ENCODE results near the gene RAB39A. TPM values are rescaled to one million over a fixed set of nuclear protein-coding genes. Genes with fewer than 3 reads are reported as not detected.

RAB39A gene
- total and polyA plus RNA-seq, 9 of the 15 experiments (the other 6 are each of a cell fraction or from before 2014, with no cell fraction given): not detected

- in situ Hi-C loops (cut with MboI): loop anchor here (10.0 kb wide), 1 partner anchor 651 kb away; no protein-coding TSS in a partner anchor
- intact Hi-C loops (cut with micrococcal nuclease): loop anchor here (5.0 kb wide), 1 partner anchor 119 kb away; the partner anchor contains the start of gene ACAT1
- TF ChIP-seq, protein P1, sequence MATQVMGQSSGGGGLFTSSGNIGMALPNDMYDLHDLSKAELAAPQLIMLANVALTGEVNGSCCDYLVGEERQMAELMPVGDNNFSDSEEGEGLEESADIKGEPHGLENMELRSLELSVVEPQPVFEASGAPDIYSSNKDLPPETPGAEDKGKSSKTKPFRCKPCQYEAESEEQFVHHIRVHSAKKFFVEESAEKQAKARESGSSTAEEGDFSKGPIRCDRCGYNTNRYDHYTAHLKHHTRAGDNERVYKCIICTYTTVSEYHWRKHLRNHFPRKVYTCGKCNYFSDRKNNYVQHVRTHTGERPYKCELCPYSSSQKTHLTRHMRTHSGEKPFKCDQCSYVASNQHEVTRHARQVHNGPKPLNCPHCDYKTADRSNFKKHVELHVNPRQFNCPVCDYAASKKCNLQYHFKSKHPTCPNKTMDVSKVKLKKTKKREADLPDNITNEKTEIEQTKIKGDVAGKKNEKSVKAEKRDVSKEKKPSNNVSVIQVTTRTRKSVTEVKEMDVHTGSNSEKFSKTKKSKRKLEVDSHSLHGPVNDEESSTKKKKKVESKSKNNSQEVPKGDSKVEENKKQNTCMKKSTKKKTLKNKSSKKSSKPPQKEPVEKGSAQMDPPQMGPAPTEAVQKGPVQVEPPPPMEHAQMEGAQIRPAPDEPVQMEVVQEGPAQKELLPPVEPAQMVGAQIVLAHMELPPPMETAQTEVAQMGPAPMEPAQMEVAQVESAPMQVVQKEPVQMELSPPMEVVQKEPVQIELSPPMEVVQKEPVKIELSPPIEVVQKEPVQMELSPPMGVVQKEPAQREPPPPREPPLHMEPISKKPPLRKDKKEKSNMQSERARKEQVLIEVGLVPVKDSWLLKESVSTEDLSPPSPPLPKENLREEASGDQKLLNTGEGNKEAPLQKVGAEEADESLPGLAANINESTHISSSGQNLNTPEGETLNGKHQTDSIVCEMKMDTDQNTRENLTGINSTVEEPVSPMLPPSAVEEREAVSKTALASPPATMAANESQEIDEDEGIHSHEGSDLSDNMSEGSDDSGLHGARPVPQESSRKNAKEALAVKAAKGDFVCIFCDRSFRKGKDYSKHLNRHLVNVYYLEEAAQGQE (IDR thresholded peaks at IDR 0.05; ENCODE audit: borderline replicate concordance): peak; percentile 82
- TF ChIP-seq, protein P1 (CRISPR knock-in tag; IDR thresholded peaks at IDR 0.05; ENCODE audit: low read depth): no peak
- TF ChIP-seq, protein P2, sequence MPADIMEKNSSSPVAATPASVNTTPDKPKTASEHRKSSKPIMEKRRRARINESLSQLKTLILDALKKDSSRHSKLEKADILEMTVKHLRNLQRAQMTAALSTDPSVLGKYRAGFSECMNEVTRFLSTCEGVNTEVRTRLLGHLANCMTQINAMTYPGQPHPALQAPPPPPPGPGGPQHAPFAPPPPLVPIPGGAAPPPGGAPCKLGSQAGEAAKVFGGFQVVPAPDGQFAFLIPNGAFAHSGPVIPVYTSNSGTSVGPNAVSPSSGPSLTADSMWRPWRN (IDR thresholded peaks at IDR 0.05; ENCODE audit: low read depth): no peak
- TF ChIP-seq, protein P3, sequence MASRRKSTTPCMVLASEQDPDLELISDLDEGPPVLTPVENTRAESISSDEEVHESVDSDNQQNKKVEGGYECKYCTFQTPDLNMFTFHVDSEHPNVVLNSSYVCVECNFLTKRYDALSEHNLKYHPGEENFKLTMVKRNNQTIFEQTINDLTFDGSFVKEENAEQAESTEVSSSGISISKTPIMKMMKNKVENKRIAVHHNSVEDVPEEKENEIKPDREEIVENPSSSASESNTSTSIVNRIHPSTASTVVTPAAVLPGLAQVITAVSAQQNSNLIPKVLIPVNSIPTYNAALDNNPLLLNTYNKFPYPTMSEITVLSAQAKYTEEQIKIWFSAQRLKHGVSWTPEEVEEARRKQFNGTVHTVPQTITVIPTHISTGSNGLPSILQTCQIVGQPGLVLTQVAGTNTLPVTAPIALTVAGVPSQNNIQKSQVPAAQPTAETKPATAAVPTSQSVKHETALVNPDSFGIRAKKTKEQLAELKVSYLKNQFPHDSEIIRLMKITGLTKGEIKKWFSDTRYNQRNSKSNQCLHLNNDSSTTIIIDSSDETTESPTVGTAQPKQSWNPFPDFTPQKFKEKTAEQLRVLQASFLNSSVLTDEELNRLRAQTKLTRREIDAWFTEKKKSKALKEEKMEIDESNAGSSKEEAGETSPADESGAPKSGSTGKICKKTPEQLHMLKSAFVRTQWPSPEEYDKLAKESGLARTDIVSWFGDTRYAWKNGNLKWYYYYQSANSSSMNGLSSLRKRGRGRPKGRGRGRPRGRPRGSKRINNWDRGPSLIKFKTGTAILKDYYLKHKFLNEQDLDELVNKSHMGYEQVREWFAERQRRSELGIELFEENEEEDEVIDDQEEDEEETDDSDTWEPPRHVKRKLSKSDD (conservative IDR thresholded peaks at IDR 0.05; ENCODE audit: low read length): no peak
- TF ChIP-seq ZFP1 (CRISPR knock-in tag; IDR thresholded peaks at IDR 0.05) (no peak), CREB3 (tag; conservative IDR thresholded peaks at IDR 0.05; ENCODE audit: low read depth) (no peak), MXI1 (IDR thresholded peaks at IDR 0.05; ENCODE audit: low read depth, low read length) (no peak), POLR3A (IDR thresholded peaks at IDR 0.05; ENCODE audit: borderline replicate concordance, extremely low read depth, insufficient read depth, insufficient read length) (no peak), CBFA2T2 (conservative IDR thresholded peaks at IDR 0.05) (no peak), JUNB (CRISPR knock-in tag; conservative IDR thresholded peaks at IDR 0.05) (no peak)
Measured at GRCh38 chr11:108003623-108004022, 75.4 kb downstream of the RAB39A start.

More at GRCh38 chr11:108003623-108004022, 75.4 kb downstream of the RAB39A start:
- Histone ChIP-seq H3K9me1 (ENCODE audit: control insufficient read depth, insufficient read depth, low read length) (no peaks in the 10 kb centered on the region), H3K4me2 (ENCODE audit: insufficient read depth, low read length) (no peak overlapping the region), H3K27ac (ENCODE audit: extremely low read depth, low read depth, low read length) (no peak overlapping the region), H3K9me3 (replicated peaks; ENCODE audit: control insufficient read depth, insufficient read depth, low read depth, low read length) (no peaks in the 10 kb centered on the region), H3K4me1 (replicated peaks in 1 of 2; ENCODE audit: control insufficient read depth in 2 of 2, insufficient read depth in 2 of 2, low read length in 2 of 2) (peaks cover 0 to 1% of the 10 kb centered on the region in 2 experiments; a peak in 1 of 5 replicates), H3K9ac (ENCODE audit: insufficient read depth in 1 of 2, low read depth in 2 of 2, low read length in 2 of 2) (no peak overlapping the region), H3K4me3 (no peak overlapping the region), H3K27me3 (ENCODE audit: control insufficient read depth in 2 of 2, insufficient read depth in 2 of 2, low read length in 2 of 2) (no peaks in the 10 kb centered on the region), H4K20me1 (replicated peaks; ENCODE audit: control insufficient read depth, insufficient read depth, low read length) (no peaks in the 10 kb centered on the region), H3K36me3 (ENCODE audit: control insufficient read depth, insufficient read depth, low read length) (no peaks in the 10 kb centered on the region), H3K79me2 (ENCODE audit: control insufficient read depth, insufficient read depth, low read length) (no peaks in the 10 kb centered on the region; the same call in 2 of the 3 replicates), H2AFZ (ENCODE audit: low read depth, low read length) (no peak overlapping the region)
- POLR2A ChIA-PET: interaction anchor here (1.0 kb wide), 1 partner anchor 8 kb away, joined by 5 read pairs; no protein-coding TSS in a partner anchor
- CTCF ChIA-PET (ENCODE audit: low intra/inter-chr PET ratio): no interaction called here
- no TSS peak for BruUV-seq (replicated peaks)
- FAIRE-seq (no peak), DNase-seq (ENCODE audit: extremely low read depth in 1 of 4, low spot score in 3 of 4) (no peak), ATAC-seq (no peak)
- 44% methylated on average over 5 of the region's 5 CpGs for WGBS (ENCODE audit: insufficient coverage, low coverage, missing lambda C conversion rate)
